ENCODE results near the gene MDGA2.

Gene MDGA2

DNA sequence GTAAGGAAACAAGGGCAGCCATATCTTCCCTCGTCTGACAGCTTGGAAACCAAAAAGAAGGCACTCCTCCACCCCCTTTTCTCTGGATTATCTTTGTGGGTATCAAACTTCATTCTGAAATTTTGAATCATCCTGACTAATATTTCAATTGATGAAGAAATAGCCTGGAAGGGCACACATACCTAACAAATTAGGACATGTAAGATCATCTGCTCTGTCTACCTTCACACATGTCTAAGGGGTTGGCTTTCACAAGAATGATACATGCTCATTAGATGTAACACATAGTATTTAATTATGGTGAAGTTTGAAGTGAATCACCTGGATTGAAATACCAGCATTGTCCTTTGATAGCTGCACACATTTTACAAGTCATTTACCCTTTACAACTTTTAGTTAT is 675.7 kb downstream of the MDGA2 start:
- peaks cover 15% of the 10 kb centered on the region for H3K4me1 ChIP-seq (ENCODE audit: low read depth, poor library complexity, severe bottlenecking)
- H3K27me3 ChIP-seq (ENCODE audit: insufficient read depth, low read depth), result no peaks in the 10 kb centered on the region
- H3K9ac ChIP-seq, result no peak overlapping the region
- H2AFZ ChIP-seq (ENCODE audit: low read depth), result no peak overlapping the region
- no peak overlapping the region for H3K4me2 ChIP-seq
- no peak for TF ChIP-seq CTCF (conservative IDR thresholded peaks at IDR 0.05; ENCODE audit: low read depth, low read length)
- H3K36me3 ChIP-seq (ENCODE audit: insufficient read depth), result no peaks in the 10 kb centered on the region
- no peak overlapping the region for H3K4me3 ChIP-seq (IDR thresholded peaks at IDR 0.05; ENCODE audit: insufficient read depth, low read depth, low read length)
- no peak overlapping the region for H3K27ac ChIP-seq
- no peaks in the 10 kb centered on the region for H4K20me1 ChIP-seq (ENCODE audit: insufficient read depth)
- no peaks in the 10 kb centered on the region for H3K79me2 ChIP-seq (ENCODE audit: insufficient read depth, low read depth)

DNA sequence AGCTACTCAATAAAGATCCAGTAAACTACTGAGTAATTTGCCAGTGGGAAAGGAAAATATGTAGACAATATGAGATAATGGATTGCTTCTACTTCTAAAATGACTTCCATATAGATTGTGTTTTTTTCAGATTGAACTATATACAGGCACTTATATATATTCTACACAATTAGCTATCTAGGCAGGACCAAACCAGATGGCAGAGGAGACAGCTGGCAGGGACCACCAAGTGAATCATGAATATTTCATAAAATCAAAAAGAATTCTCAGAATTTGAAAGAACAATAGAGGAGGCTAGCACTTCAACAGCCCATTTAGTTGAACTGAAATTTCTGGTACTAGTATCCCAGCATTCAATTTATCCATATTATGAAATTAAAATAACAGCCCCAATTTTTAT is 685.8 kb downstream of the MDGA2 start:
- no peaks in the 10 kb centered on the region for H3K36me3 ChIP-seq (ENCODE audit: insufficient read depth)
- no peak for TF ChIP-seq CTCF (conservative IDR thresholded peaks at IDR 0.05; ENCODE audit: low read depth, low read length)
- H3K4me3 ChIP-seq (IDR thresholded peaks at IDR 0.05; ENCODE audit: insufficient read depth, low read depth, low read length), result no peak overlapping the region
- H3K9ac ChIP-seq, result no peak overlapping the region
- no peaks in the 10 kb centered on the region for H3K27me3 ChIP-seq (ENCODE audit: insufficient read depth, low read depth)
- H3K79me2 ChIP-seq (ENCODE audit: insufficient read depth, low read depth), result no peaks in the 10 kb centered on the region
- H2AFZ ChIP-seq (ENCODE audit: low read depth), result no peak overlapping the region
- H3K4me1 ChIP-seq (ENCODE audit: low read depth, poor library complexity, severe bottlenecking), result peaks cover 24% of the 10 kb centered on the region
- H3K4me2 ChIP-seq, result no peak overlapping the region
- H4K20me1 ChIP-seq (ENCODE audit: insufficient read depth), result no peaks in the 10 kb centered on the region
- no peak overlapping the region for H3K27ac ChIP-seq

GRCh38 chr14:46988312-46988711 is 687.1 kb downstream of the MDGA2 start:
- 0 out of 2 replicates have a peak overlapping the region, but pooled peaks have one; percentile 1 for H2AFZ ChIP-seq (ENCODE audit: low read depth)
- no peaks in the 10 kb centered on the region for H3K36me3 ChIP-seq (ENCODE audit: insufficient read depth)
- peak overlapping the region; percentile 21; the same call in 1 of the 2 replicates for H3K4me2 ChIP-seq
- no peaks in the 10 kb centered on the region for H4K20me1 ChIP-seq (ENCODE audit: insufficient read depth)
- H3K27ac ChIP-seq, result peak overlapping the region; percentile 43; the same call in 1 of the 2 replicates
- H3K27me3 ChIP-seq (ENCODE audit: insufficient read depth, low read depth), result no peaks in the 10 kb centered on the region
- no peak for TF ChIP-seq CTCF (conservative IDR thresholded peaks at IDR 0.05; ENCODE audit: low read depth, low read length)
- no peak overlapping the region for H3K4me3 ChIP-seq (IDR thresholded peaks at IDR 0.05; ENCODE audit: insufficient read depth, low read depth, low read length)
- no peaks in the 10 kb centered on the region for H3K79me2 ChIP-seq (ENCODE audit: insufficient read depth, low read depth)
- H3K9ac ChIP-seq, result no peak overlapping the region
- peaks cover 24% of the 10 kb centered on the region for H3K4me1 ChIP-seq (ENCODE audit: low read depth, poor library complexity, severe bottlenecking)

- peaks cover 24% of the 10 kb centered on the region for H3K4me1 ChIP-seq (ENCODE audit: low read depth, poor library complexity, severe bottlenecking)
- H3K79me2 ChIP-seq (ENCODE audit: insufficient read depth, low read depth), result no peaks in the 10 kb centered on the region
- no peak overlapping the region for H2AFZ ChIP-seq (ENCODE audit: low read depth)
- no peaks in the 10 kb centered on the region for H3K27me3 ChIP-seq (ENCODE audit: insufficient read depth, low read depth)
- H4K20me1 ChIP-seq (ENCODE audit: insufficient read depth), result no peaks in the 10 kb centered on the region
- H3K36me3 ChIP-seq (ENCODE audit: insufficient read depth), result no peaks in the 10 kb centered on the region
- no peak for TF ChIP-seq CTCF (conservative IDR thresholded peaks at IDR 0.05; ENCODE audit: low read depth, low read length)
- H3K4me2 ChIP-seq, result no peak overlapping the region
- no peak overlapping the region for H3K4me3 ChIP-seq (IDR thresholded peaks at IDR 0.05; ENCODE audit: insufficient read depth, low read depth, low read length)
- no peak overlapping the region for H3K27ac ChIP-seq
- no peak overlapping the region for H3K9ac ChIP-seq
Measured at GRCh38 chr14:46985529-46986380, 689.6 kb downstream of the MDGA2 start.

Measured in KMS-11 (cell line).